ENCODE measurements around the gene DNLZ. TPM values are rescaled to one million over a fixed set of nuclear protein-coding genes. Genes with fewer than 3 reads are reported as not detected.

Gene DNLZ
- total RNA-seq, 1 experiment from 2014 or later = 26.5 TPM

DNA sequence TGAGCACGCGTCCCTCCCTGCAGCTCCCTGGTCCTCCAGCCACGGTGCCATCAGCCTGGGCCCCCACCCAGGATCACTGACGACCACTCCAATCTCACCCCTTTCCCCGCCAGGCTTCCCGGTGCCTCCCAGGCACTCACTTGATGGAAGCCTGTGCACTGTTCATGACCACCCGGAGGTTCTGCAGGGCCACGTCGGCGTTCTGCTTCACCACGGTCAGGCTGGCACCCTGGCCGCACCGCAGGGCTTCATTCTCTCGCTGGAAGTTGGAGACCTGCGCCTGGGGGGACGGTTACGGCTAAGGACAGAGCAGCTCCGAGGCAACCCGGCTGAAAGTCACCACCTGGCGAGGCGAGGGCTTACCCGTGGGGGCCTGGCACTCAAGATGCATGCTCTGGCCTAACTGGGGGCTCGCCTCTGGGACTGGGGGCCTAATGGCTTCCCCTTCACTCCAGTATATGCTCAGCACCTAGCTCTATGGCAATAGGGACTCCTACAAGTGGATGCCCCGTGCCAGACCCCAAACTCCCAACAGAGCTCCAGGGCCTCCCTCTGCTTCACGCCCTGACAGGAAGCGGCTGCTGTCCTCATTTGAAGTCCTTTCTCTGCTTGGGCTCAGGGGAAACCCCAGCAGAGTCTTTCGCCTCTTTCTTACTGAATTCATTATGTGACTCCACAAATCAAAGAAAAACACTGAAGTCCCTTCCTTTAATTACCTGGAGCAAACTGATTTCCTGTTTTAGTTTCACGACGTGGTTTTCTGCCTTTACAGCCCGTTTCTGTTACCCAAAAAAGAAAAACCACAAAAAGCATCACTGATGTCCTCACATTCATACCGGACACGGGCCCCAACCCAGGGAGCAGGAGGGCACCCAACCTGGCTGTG, 40.6 kb upstream of the DNLZ start:
- BruUV-seq (replicated peaks) = no TSS peak

DNA sequence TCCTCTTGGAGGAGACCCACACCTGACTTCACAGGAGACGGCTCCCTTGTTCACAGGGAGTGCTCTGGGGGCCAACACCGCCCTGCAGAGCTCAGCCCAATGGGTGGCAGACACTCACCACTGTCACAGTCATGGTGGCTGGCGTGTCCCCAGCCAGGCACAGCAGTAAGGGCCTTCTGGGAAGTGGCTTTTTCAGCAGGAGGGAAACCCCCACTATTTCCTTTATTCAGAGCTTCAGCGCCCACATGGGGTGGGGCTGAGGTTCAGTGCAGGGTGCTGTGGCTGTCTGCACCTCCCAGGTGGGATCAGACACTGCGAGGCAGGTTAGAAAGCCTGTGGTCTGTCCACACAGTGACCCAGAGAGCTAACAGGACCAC, 40.0 kb upstream of the DNLZ start:
- POLR2A ChIA-PET = no interaction called here
- DNase-seq (ENCODE audit: low read depth, low spot score) = no peak

More for the DNA sequence above, 40.6 kb upstream of the DNLZ start:
- POLR2A ChIA-PET = no interaction called here
- ATAC-seq = no peak
- no peaks in the 10 kb centered on the region for H3K27me3 ChIP-seq (ENCODE audit: control insufficient read depth, insufficient read depth, low read length)
- in situ Hi-C loops (cut with HindIII; ENCODE audit: low pct_unique_long_range_greater_than_20kb, low sequenced_read_pairs) (no loop called here), intact Hi-C loops (cut with micrococcal nuclease; ENCODE audit: unreplicated experiment) (no loop called here)
- DNase-seq (ENCODE audit: low read depth, low spot score) = no peak
- peaks cover 2% of the 10 kb centered on the region for H3K36me3 ChIP-seq (ENCODE audit: control insufficient read depth, insufficient read depth, low read length)
- H3K4me1 ChIP-seq (ENCODE audit: control insufficient read depth, insufficient read depth, low read length) = peaks cover 4% of the 10 kb centered on the region; the same call in 1 of the 2 replicates
- CTCF ChIA-PET = no interaction called here
- TF ChIP-seq, protein P1, sequence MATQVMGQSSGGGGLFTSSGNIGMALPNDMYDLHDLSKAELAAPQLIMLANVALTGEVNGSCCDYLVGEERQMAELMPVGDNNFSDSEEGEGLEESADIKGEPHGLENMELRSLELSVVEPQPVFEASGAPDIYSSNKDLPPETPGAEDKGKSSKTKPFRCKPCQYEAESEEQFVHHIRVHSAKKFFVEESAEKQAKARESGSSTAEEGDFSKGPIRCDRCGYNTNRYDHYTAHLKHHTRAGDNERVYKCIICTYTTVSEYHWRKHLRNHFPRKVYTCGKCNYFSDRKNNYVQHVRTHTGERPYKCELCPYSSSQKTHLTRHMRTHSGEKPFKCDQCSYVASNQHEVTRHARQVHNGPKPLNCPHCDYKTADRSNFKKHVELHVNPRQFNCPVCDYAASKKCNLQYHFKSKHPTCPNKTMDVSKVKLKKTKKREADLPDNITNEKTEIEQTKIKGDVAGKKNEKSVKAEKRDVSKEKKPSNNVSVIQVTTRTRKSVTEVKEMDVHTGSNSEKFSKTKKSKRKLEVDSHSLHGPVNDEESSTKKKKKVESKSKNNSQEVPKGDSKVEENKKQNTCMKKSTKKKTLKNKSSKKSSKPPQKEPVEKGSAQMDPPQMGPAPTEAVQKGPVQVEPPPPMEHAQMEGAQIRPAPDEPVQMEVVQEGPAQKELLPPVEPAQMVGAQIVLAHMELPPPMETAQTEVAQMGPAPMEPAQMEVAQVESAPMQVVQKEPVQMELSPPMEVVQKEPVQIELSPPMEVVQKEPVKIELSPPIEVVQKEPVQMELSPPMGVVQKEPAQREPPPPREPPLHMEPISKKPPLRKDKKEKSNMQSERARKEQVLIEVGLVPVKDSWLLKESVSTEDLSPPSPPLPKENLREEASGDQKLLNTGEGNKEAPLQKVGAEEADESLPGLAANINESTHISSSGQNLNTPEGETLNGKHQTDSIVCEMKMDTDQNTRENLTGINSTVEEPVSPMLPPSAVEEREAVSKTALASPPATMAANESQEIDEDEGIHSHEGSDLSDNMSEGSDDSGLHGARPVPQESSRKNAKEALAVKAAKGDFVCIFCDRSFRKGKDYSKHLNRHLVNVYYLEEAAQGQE (IDR thresholded peaks at IDR 0.05; ENCODE audit: insufficient read depth in 1 of 2, low read depth in 2 of 2, low read length in 1 of 2) = no peak
- TF ChIP-seq, protein P2, sequence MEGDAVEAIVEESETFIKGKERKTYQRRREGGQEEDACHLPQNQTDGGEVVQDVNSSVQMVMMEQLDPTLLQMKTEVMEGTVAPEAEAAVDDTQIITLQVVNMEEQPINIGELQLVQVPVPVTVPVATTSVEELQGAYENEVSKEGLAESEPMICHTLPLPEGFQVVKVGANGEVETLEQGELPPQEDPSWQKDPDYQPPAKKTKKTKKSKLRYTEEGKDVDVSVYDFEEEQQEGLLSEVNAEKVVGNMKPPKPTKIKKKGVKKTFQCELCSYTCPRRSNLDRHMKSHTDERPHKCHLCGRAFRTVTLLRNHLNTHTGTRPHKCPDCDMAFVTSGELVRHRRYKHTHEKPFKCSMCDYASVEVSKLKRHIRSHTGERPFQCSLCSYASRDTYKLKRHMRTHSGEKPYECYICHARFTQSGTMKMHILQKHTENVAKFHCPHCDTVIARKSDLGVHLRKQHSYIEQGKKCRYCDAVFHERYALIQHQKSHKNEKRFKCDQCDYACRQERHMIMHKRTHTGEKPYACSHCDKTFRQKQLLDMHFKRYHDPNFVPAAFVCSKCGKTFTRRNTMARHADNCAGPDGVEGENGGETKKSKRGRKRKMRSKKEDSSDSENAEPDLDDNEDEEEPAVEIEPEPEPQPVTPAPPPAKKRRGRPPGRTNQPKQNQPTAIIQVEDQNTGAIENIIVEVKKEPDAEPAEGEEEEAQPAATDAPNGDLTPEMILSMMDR (IDR thresholded peaks at IDR 0.05) = no peak
- TF ChIP-seq TCF7L2 (IDR thresholded peaks at IDR 0.05; ENCODE audit: low read depth, low read length) (no peak), POLR2AphosphoS5 (IDR thresholded peaks at IDR 0.05; ENCODE audit: low read depth, low read length) (no peak), SIN3A (IDR thresholded peaks at IDR 0.05; ENCODE audit: borderline replicate concordance, insufficient read depth, low read depth, low read length) (no peak)
- no peak overlapping the region for H3K4me3 ChIP-seq (ENCODE audit: low read depth in 2 of 2, low read length in 2 of 2)
- no peak overlapping the region for H3K27ac ChIP-seq (ENCODE audit: low read length)
- H3K9me3 ChIP-seq (ENCODE audit: control insufficient read depth, insufficient read depth, low read depth, low read length) = no peaks in the 10 kb centered on the region

More for the DNA sequence above, 40.0 kb upstream of the DNLZ start:
- no peaks in the 10 kb centered on the region for H3K27me3 ChIP-seq (ENCODE audit: control insufficient read depth, insufficient read depth, low read length)
- no peak for TF ChIP-seq TCF7L2 (IDR thresholded peaks at IDR 0.05; ENCODE audit: low read depth, low read length)
- TF ChIP-seq, protein P2 (IDR thresholded peaks at IDR 0.05) = no peak
- TF ChIP-seq POLR2AphosphoS5 (IDR thresholded peaks at IDR 0.05; ENCODE audit: low read depth, low read length) = no peak
- ATAC-seq = no peak
- no peak overlapping the region for H3K4me3 ChIP-seq (ENCODE audit: low read depth in 2 of 2, low read length in 2 of 2)
- peaks cover 2% of the 10 kb centered on the region for H3K36me3 ChIP-seq (ENCODE audit: control insufficient read depth, insufficient read depth, low read length)
- H3K9me3 ChIP-seq (ENCODE audit: control insufficient read depth, insufficient read depth, low read depth, low read length) = no peaks in the 10 kb centered on the region
- in situ Hi-C loops (cut with HindIII; ENCODE audit: low pct_unique_long_range_greater_than_20kb, low sequenced_read_pairs) = no loop called here
- H3K27ac ChIP-seq (ENCODE audit: low read length) = no peak overlapping the region
- no TSS peak for BruUV-seq (replicated peaks)
- intact Hi-C loops (cut with micrococcal nuclease; ENCODE audit: unreplicated experiment) = no loop called here
- H3K4me1 ChIP-seq (ENCODE audit: control insufficient read depth, insufficient read depth, low read length) = peaks cover 8% of the 10 kb centered on the region; the same call in 1 of the 2 replicates
- CTCF ChIA-PET = no interaction called here
